Dedifferentiated amniotic fluid mesenchymal stem cell (primary cell): Measurements from ENCODE around the gene KRT73.

Experiments used
- DNase-seq: peaks from one replicate; pipeline ENCODE4 v3.0.0-alpha.2; 2016; ENCODE audit errors: extremely low spot score

KRT73 gene

DNA sequence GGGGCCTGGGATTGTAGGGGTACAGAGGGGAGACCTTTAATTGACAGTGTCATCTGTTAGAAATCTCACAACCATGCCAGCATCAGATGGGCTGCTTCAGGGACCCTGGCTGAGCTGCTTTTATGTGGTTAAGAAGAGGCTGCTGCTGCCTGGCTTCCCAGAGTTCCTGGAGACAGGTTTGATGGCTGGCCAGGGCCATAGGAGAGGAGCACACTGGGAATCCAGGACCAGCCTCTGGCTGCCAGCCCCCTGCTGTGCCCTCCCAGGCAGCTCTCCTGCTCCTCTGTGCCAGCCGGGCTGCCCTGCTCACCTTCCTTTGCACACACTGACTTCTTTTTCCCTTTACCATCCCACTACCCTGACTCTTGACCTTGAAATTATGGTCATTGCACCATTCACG, 507 bp upstream of the KRT73 start:
- no peak for DNase-seq

DNA sequence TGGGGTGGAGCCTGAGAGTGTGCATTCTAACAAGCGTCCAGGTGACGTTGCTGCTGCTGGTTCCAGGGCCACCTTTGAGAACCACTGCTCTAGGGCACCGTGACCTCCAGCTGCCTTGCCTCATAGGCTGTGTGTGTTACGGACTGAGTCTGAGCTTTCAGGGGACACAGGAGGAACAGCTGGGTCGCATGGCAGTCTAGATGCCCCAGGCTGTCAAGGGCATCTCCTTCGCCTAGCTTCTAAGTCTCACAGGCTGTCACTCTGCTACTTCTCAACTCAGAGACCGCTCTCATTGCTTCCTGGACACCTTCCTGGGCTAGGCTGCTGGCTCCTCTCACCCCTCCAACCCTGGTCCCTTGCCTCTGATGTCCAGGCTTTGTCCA, 965 bp downstream of the KRT73 start:
- DNase-seq = no peak

DNA sequence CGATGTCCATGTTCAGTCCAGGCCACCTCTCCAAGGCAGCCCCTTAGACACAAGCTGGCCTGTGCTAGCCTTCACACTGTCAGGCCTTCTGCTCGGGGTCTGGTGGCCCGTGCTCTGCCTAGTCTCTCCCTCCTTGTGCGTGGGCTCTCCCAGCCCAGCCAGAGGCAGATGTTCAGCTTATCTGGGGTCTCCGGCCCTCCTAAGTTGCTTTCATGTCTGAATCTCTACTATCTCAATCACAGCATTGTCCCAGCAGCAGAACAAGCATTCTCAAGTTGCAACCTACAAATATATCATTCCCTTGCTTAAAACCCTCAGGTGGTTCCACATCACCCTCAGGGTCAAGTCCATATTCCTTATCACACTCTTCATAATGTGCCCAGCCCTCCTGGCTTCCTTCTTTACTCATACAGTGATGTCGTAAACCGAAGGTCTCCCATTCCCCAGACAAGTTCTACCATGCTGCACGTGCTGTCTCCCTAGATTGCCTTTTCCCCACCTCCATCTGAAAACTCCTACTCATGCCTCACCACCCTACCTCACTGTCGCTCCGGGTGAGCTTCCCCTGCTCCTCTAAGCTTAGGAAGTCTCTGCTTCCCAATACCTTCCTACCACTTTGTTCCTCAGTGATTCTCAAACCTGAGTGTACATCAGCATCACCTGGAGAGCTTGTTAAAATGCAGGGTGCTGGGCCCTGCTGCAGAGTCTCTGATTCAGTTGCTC, 1.5 kb downstream of the KRT73 start:
- DNase-seq = no peak

DNA sequence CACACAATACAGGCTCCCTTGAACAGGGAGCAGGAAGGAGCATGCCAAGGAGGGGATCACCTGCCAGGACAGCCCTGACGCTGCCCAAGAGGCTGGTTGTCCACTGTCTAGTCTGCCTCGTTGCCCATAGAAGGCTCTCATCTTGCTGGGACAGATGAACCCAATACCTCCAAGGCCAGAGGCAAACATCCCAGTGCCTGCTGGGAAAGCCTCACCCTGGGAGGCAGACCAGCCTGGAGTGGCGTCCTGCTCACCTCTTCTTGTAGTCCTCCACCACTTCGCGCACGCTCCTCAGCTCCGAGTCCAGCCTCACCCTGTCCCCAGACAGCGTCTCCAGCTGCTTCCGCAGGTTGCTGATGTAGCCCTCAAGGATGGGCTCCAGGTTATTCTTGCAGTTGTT, 2.4 kb downstream of the KRT73 start:
- DNase-seq = no peak

DNA sequence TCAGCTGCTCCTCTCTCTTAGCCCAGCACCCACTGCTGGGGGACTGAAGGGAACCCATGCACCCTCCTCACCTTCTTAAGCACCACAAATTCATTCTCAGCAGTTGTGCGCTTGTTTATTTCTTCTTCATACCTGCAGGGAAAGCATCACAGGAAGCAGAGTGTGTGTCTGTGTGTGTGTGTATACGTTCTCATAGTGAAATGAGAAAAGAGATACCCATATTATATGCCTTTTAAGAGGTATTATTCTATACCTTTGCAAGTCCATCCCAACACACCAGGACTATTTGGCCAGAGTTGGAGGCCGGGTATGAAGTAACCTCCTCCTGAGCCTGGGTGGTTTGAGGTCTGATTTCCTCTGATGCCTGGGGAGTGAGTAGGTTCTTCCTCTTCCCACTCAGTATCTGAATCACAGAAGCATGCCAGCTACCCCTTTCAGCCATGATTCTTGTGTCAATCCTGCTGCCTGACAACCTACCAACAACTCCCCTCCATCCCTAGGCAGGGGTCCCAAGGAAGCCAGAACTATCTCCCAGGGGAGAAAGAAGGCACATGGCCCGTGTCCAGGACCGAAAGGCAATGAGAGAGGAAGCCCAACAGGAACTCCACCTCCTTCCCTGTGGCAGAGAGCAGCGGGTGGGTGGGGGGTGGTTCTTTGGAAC, 3.0 kb downstream of the KRT73 start:
- no peak for DNase-seq

DNA sequence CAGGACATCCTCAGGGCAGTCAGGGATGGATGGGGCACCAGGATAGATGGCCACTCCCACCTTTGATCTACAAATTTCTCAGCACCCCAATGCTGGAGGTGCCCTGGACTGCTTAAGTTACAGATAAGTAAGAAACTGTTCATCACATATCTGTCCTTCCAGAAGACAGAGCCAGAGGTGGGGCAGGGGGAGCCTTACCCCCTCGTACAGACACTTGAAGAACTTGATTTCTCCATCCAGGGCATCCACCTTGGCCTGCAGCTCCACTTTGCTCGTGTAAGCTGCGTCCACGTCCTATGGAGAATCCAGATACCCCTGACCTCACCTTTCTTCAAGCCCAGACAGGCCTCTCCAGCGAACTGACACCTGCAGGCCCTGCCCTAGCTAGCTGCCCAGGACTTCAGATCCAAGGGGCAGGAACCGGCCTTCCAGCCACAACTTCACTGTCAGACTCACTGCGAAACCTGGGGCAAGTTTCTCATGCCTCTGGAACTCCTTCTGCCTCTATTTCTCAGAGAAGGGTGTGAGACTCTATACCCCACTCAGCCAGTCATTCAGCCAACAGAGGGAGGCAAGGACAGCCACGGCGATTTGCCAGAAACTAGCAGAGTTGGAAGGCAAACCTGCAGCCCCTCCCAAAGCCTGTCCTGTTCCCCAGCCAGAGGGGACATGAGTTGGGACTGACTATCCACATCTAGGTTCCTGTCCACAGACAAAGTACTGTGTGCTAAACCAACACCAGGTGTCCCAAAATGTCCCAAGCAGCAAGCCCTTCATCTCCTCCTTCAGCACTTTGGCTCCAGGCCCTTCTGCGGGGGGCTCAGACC, 3.8 kb downstream of the KRT73 start:
- DNase-seq = no peak

DNA sequence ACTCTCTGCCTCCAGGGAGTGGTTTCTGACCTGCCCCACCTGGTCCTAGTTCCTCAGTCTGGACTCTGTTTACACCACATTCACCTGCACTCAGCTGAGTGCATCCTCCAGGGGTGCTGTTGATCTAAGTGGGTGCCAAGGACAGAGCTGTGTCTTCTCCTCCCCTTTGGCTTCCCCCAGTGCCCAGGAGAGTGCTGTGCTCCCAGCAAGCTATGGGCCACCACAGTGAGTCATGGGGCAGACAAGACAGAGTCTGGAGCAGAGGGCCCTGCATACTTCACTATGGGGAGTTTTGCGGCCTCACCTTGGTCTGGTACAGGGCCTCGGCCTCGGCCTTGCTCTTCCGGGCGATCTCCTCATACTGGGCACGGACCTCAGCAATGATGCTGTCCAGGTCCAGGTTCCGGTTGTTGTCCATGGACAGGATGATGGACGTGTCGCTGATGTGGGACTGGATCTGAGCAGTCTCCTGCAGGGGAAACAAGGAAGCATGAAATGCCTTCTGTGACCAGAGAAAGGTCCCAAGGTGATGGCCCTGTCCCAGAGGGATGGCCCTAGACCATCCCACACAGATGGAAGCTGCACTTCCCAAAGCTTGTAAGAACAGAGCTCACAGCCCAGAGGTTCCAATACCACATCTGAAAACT, 4.9 kb downstream of the KRT73 start:
- DNase-seq = no peak

DNA sequence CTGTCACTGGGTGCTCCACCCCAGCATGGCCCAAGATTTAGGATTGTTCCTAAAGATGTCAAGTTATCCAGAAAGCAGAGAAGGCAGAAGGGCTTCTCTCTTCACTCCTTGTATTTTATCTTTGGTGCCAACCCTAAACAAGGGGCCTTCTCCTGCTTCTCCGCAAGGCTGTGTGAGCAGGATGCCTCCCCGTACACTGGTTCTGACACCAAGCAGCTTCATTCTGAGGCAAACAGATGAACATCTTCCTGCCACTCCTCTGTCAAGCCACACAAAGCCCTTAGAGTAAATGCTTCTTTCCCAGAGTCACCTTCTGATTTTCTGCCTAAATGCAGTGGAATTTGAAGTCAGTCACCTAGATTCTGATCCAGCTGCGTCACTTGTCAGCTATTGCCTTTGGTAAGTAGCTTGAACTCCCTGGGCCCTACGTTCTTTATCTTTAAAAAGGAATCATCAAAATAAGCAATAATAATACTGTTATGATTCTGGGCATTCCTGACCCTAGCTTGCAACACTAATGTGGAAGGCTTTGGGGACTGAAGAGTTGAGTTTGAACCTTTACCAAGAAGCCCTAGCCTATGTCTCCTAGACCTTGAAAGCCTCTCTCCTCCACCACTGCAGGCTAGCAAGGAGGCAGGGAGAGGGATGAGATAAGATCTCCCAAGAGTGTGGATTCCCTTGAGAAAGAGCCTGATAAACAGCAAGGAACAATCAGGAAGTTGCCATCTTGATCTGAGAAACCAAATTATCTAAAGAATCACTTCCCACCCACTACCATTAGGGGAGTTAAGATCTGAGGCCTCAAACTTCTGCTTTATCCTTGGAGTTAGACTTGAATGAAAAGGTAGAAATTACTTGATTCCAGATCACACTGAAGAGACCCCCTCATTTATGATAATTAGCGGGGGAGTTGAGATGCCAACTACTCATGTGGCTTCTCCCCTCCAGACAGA, 5.7 kb downstream of the KRT73 start:
- no peak for DNase-seq

DNA sequence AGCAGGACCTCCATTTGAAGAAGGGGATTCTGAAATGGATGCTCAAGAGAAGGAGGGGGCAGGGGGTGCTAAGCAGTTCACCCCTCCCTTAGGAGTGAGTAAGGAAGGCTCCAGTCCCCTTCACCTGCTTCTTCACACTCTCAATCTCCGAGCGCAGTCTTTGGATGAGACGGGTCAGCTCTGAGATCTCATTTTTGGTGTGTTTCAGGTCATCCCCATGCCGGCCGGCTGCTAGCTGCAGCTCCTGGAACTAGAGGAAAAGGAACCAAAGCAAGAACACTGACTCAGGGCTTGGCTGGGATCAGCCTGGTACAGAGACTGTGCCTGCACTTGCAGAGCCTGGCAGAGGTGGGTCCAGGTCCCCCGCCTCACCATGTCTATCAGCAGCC, 7.3 kb downstream of the KRT73 start:
- DNase-seq = no peak

DNA sequence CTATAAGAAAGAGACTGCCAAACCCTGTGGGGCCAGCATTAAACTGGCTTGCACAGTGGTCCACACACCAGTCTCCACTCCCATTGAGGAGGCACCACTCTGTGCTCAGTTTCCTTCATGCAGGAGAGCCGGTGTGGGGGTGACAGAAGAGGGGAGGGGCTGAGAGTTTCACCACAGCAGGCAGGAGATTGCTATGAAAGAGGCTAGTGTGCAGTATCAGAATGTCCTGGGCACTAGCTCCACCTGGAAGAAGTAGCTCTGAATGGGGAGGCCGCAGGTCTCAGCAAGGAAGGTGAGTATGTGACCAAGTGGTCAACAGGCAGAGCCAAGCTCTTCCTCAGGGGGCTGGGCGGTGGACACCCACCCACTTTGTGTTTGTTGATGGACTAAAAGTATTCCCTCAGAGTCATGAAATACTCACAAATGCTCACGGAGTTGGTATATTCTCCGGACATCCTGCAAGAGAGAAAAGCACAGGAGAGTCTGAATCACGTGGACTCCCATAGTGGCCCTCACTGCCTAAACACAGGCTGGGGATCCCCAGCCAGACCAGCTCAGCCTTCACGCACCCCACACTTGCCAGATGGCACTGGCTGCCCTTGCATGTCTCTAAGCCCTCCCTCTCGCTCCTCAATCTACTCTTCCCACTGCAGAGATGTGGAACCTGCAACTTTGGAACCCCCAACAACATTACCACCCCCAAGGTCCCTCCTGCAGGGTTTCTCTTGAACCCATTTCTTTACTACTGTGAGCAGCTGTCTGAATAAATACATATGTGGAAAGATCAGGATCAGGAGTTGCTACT, 9.3 kb downstream of the KRT73 start:
- DNase-seq = no peak

DNA sequence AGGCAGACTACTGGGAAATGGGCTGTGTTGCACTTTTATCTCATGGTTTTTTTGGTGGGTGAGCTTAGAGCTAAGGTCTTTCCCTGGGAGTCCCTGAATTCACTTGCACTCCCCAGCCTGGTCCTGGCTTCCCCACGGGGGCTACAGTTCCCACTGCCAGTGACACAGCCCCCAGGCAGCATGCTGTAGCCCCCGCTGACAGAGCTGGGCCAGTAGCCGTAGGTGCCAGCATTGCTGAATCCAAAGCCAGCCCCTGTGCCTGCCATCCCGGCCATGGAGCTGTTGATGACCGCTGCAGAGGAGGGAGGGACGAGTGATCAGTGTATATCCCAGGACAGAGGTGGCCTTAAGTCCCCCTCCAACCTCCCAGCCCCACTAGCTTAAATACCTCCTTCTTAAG, 10.2 kb downstream of the KRT73 start:
- DNase-seq = no peak

DNA sequence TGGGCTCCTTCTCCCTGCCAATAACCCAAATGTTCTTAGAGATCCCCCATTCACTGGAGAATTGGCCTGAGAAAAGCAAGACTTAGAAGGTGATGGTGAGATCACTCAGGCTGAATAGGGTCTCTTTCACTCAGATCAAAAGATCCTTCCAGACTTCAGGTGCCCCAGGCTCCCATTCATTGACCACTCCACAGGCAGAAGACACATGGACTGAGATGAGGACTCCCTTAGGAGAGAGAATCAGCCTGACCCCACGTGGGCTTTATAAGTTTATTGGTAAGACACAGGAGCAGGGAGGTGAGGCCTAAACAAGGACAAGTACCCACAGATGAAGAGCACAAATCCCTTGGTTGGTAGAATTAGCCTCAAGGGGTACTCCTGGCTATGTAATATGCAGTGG, 11.0 kb downstream of the KRT73 start:
- DNase-seq = no peak

DNA sequence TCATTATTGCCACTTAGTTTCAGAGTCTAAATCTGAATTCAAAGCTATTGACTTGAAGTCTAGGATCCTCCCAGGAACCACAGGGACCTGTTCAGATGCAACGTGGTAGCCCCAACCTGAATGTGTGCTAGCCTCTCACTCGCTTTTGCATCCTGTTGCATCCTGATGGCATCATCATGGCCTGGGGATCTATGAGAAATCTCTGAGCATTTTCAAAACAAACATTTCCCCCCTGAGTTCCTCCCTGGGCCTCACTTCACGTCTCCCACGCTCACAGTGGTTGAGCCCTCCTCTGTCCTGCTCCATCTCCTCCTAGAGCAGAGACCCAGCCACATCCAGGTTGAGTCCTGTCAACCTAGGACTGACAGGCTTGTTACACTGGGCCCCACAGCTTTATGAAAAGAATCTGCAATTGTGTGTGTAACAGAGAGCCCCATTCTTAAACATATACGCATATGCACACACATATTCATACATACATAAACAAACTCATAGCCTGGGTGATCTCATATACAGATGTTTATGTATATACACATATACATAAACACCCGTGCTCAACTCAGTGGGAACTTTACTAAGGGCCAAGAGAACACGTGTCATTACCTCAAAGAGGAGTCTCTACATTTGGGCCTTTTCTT, 11.7 kb downstream of the KRT73 start:
- no peak for DNase-seq

DNA sequence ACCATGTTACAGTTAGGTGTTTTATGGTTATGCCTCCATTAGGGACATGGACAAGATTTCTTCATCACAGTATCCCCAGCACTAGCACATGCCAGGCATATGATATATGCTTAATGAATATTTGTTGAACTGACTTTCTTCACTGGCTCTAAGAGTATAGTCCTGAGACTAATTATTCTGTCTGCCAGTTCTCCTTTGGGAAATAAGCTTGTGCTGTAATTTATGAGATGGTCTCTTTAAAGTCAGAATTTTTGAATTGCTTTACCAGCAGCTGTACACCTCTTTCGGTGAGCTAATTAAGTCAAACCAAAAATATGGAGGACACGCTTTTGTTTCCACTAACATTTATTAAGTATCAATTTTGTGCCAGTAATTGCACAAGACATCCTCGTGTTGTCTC, 12.3 kb downstream of the KRT73 start:
- no peak for DNase-seq

DNA sequence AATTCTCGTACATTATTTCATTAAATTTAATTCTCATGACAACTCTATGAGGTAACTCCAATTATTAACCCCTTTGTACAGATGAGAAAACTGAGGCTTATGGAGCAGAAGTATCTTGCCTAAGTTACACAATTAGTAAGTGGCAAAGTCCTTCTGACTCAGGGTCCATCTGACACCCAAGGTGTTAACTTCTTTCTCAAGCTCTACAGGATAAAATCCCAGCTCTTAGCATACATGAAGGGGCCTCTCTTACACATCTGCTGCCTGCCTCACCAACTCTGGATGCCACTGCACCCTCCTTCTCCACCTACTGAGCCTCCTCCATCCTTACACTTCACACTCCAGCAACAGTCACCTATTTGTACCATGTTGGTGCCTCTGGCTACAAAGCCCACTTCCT, 12.8 kb downstream of the KRT73 start:
- DNase-seq = no peak

DNA sequence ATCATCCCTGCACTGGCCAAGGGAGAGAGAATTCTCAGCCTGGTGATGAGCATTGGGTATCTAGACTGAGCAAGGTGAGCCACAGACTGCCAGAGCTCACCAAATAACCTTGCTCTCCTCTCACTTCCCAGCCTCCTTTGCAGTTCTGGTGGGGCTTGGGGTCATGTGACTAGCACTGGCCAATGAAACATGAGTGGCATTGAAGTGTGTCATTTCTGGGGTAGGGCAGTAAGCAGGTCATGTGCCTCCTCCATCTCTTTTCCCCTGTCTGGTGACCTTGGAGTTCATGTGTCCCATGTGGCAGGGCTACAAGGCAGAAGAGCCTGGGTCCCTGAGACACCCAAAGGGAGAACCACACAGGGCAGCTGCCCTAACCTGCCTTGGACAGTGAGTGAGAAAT, 13.5 kb downstream of the KRT73 start:
- DNase-seq = no peak

DNA sequence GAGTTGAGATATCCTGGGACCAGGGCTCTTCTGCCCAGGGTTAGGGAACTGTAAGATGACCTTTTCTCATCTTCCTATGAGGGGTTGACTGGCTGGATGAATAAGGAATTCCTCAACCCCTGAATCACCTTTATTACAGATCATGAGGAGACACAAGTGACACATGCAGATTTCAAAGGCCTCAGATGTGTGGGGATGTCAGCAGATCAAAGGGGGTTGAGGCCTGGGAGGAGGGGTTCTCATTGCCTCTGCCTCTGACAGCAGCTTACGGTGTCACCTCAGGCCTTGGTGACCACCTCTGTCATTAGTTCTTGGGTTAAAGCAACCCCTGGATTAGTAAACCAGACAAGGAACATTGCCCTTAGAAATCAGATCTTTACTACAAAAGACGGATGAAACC, 15.0 kb downstream of the KRT73 start:
- no peak for DNase-seq

DNA sequence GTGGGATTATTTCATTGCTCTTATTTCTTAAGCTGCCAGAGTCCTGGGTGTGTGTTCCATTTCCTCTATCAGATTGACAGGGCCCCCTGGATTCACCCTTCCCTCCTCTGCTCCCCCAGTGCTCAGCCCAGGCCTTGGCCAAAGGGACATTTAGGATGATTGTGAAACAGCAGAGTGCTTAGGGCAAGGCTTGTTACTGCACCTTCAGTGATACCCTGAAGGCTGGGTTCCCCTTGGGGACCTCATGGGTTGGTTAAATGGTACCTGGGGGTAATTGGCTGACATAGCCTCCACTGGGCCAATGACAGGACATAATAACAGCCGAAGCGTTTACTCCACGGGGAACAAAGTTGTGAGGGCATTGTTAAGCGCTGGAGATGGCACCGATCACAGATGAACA, 15.8 kb downstream of the KRT73 start:
- DNase-seq = no peak

DNA sequence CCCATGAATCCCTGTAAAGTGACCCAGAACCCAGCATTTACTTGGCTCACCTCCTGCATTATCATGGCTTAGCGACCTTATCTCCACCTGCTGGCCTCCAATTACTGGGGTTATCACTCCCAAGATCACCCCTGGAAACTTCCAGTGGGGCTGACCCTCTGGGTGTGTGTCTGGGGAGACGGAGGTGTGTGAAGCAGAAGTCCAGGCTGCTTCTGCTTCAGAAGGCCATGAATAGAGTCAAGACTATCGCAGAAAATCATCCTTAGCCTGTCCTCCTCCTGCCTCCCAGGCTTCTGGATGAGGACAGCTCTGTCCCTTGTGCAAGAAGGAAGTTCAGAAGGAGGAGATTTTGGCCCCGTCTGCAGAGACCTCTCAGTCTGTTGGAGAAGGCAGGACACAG, 16.7 kb downstream of the KRT73 start:
- DNase-seq = no peak

DNA sequence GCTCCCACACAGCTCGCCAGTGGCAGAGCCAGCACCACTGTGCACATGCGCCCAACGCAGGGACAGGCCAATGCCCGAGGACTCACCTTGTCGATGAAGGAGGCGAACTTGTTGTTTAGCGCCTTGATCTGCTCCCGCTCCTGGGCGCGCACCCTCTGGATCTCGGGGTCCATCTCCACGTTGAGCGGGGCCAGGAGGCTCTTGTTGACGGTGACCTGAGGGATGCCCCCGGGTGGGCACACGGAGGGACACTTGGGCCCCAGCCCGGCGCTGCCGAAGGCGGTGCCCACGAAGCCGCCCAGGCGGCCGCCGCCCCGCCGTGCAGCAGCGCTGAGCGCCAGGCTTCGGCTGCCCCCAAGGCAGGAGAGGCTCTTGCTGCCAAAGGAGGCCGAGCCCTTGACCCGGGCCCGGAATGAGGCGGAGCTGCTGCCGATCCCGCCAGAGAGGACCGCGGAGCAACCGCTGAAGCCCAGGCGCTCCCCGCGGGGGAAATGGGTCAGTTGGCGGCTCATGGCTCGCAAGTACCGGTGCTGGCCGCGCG, 17.3 kb downstream of the KRT73 start, which contains the start of gene KRT72:
TSS of gene KRT72 (minus strand) at position 523 of the 541 bp plus-strand sequence. CDS start at position 512, 11 bp downstream.
- DNase-seq = no peak
